Measurements from ENCODE around the gene UGT1A7.
"Not testable (repeated sequence)": the region's sequence is repeated elsewhere in the genome, so short reads cannot be mapped to it uniquely, and the experiment has no call there.

The UGT1A7 gene

GRCh38 chr2:233681521-233682099 lies at the start of gene UGT1A7:
UGT1A7 (plus strand) TSS chr2:233681901; CDS start chr2:233681938, 37 bp downstream.
- DNase-seq (ENCODE audit: low read depth, low spot score): no peak

- DNase-seq (ENCODE audit: low read depth, low spot score): not testable (repeated sequence)
These were observed 45.4 kb upstream of the UGT1A7 start, which contains the start of gene UGT1A10 for GRCh38 chr2:233636306-233636705. UGT1A10 (plus strand) TSS chr2:233636448; CDS start chr2:233636523, 75 bp downstream.

GRCh38 chr2:233638836-233639235 lies 42.9 kb upstream of the UGT1A7 start:
- DNase-seq (ENCODE audit: low read depth, low spot score): no peak

GRCh38 chr2:233639860-233640259 lies 41.8 kb upstream of the UGT1A7 start:
- no peak for DNase-seq (ENCODE audit: low read depth, low spot score)

- no peak for DNase-seq (ENCODE audit: low read depth, low spot score)
These were observed 38.6 kb upstream of the UGT1A7 start for GRCh38 chr2:233643128-233643527.

GRCh38 chr2:233646033-233646432 lies 35.7 kb upstream of the UGT1A7 start:
- not testable (repeated sequence) for DNase-seq (ENCODE audit: low read depth, low spot score)

GRCh38 chr2:233650981-233651380 lies 30.7 kb upstream of the UGT1A7 start:
- no peak for DNase-seq (ENCODE audit: low read depth, low spot score)

GRCh38 chr2:233651430-233651829 lies 30.3 kb upstream of the UGT1A7 start:
- no peak for DNase-seq (ENCODE audit: low read depth, low spot score)

GRCh38 chr2:233654501-233654900 lies 27.2 kb upstream of the UGT1A7 start:
- DNase-seq (ENCODE audit: low read depth, low spot score): no peak

- no peak for DNase-seq (ENCODE audit: low read depth, low spot score)
These were observed 26.7 kb upstream of the UGT1A7 start for GRCh38 chr2:233655043-233655442.

GRCh38 chr2:233655943-233656342 lies 25.8 kb upstream of the UGT1A7 start:
- DNase-seq (ENCODE audit: low read depth, low spot score): not testable (repeated sequence)

- DNase-seq (ENCODE audit: low read depth, low spot score): no peak
These were observed 25.3 kb upstream of the UGT1A7 start for GRCh38 chr2:233656443-233656842.

GRCh38 chr2:233658610-233659009 lies 23.1 kb upstream of the UGT1A7 start:
- no peak for DNase-seq (ENCODE audit: low read depth, low spot score)

- DNase-seq (ENCODE audit: low read depth, low spot score): no peak
These were observed 17.8 kb upstream of the UGT1A7 start for GRCh38 chr2:233663911-233664310.

- no peak for DNase-seq (ENCODE audit: low read depth, low spot score)
These were observed 13.0 kb upstream of the UGT1A7 start for GRCh38 chr2:233668605-233669260.

- DNase-seq (ENCODE audit: low read depth, low spot score): no peak
These were observed 10.2 kb upstream of the UGT1A7 start, which contains the start of gene UGT1A9 for GRCh38 chr2:233671290-233672161. UGT1A9 (plus strand) TSS chr2:233671898; CDS start chr2:233671935, 37 bp downstream.

GRCh38 chr2:233672886-233673285 lies 8.8 kb upstream of the UGT1A7 start:
- no peak for DNase-seq (ENCODE audit: low read depth, low spot score)

- DNase-seq (ENCODE audit: low read depth, low spot score): no peak
These were observed 7.8 kb upstream of the UGT1A7 start for GRCh38 chr2:233673896-233674295.

- DNase-seq (ENCODE audit: low read depth, low spot score): no peak
These were observed 7.4 kb upstream of the UGT1A7 start for GRCh38 chr2:233674314-233674713.

- DNase-seq (ENCODE audit: low read depth, low spot score): no peak
These were observed 6.7 kb upstream of the UGT1A7 start for GRCh38 chr2:233674995-233675394.

GRCh38 chr2:233676046-233676445 lies 5.7 kb upstream of the UGT1A7 start:
- DNase-seq (ENCODE audit: low read depth, low spot score): peak; percentile 14

GRCh38 chr2:233679196-233679595 lies 2.5 kb upstream of the UGT1A7 start:
- DNase-seq (ENCODE audit: low read depth, low spot score): peak; percentile 7
